Activated naive CD4-positive, alpha-beta T cell treated with anti-CD3 and anti-CD28 coated beads, Interleukin-2, amount 10 ng/mL, durations not matched to agents 7 days and 5 days (primary cell): ENCODE results near the gene METTL21A.
"Not testable (repeated sequence)": the region's sequence is repeated elsewhere in the genome, so short reads cannot be mapped to it uniquely, and the experiment has no call there.

Experiments used
- CTCF ChIA-PET: fragments of 350-600 bp; sonication (Branson Sonifier 250); formaldehyde crosslinking; loops from one replicate; lab custom pipeline; 2021; ENCODE audit warnings: antibody characterized with exemption; lab: Charles Lee
- DNase-seq: peaks from one replicate; pipeline ENCODE4 v3.0.0-alpha.2; 2020
- H3K27ac Mint-ChIP-seq: one replicate; pipeline ENCODE4 v1.8.0; 2021; ENCODE audit warnings: mild to moderate bottlenecking, moderate library complexity, mixed read lengths
- H3K27me3 Mint-ChIP-seq: one replicate; pipeline ENCODE4 v1.8.0; 2021; ENCODE audit warnings: mild to moderate bottlenecking, mixed read lengths
- H3K36me3 Mint-ChIP-seq: one replicate; pipeline ENCODE4 v1.8.0; 2021; ENCODE audit warnings: mixed read lengths
- H3K4me1 Mint-ChIP-seq: one replicate; pipeline ENCODE4 v1.8.0; 2021; ENCODE audit warnings: mixed read lengths
- H3K4me3 Mint-ChIP-seq: one replicate; pipeline ENCODE4 v1.8.0; 2021; ENCODE audit warnings: mild to moderate bottlenecking, moderate library complexity, mixed read lengths
- H3K9me3 Mint-ChIP-seq: one replicate; pipeline ENCODE4 v1.8.0; 2021; ENCODE audit warnings: mixed read lengths

Gene METTL21A

GRCh38 chr2:207625014-207625907 lies at the start of gene METTL21A:
METTL21A (minus strand) TSS chr2:207625394; CDS start chr2:207624375, 1,019 bp downstream.
- Mint-ChIP-seq H3K9me3 (no peaks in the 10 kb centered on the region), H3K4me3 (peak within 1 kb of the TSS; percentile 93), H3K27ac (peak within 1 kb of the TSS; percentile 98), H3K27me3 (no peaks in the 10 kb centered on the region), H3K36me3 (peaks cover 16% of the 10 kb centered on the region), H3K4me1 (peaks cover 57% of the 10 kb centered on the region)
- CTCF ChIA-PET: interaction anchor here (1.1 to 2.7 kb wide), 9 partner anchors 10 to 446 kb away, joined by 3 to 10 read pairs (median 4); partner anchors contain the start of genes CCNYL1, CREB1 and PLEKHM3
- DNase-seq: peak; percentile 95

- no peaks in the 10 kb centered on the region for H3K4me1 Mint-ChIP-seq
- DNase-seq: no peak
- CTCF ChIA-PET: no interaction called here
- H3K27ac Mint-ChIP-seq: no peak overlapping the region
- peaks cover 4% of the 10 kb centered on the region for H3K27me3 Mint-ChIP-seq
- no peaks in the 10 kb centered on the region for H3K9me3 Mint-ChIP-seq
- no peaks in the 10 kb centered on the region for H3K36me3 Mint-ChIP-seq
- no peak overlapping the region for H3K4me3 Mint-ChIP-seq
Observed at GRCh38 chr2:207674826-207675225, 49.6 kb upstream of the METTL21A start.

GRCh38 chr2:207674266-207674774 lies 49.1 kb upstream of the METTL21A start:
- H3K4me3 Mint-ChIP-seq: no peak overlapping the region
- H3K27me3 Mint-ChIP-seq: peaks cover 4% of the 10 kb centered on the region
- no peaks in the 10 kb centered on the region for H3K36me3 Mint-ChIP-seq
- DNase-seq: no peak
- no peaks in the 10 kb centered on the region for H3K4me1 Mint-ChIP-seq
- CTCF ChIA-PET: no interaction called here
- no peak overlapping the region for H3K27ac Mint-ChIP-seq
- H3K9me3 Mint-ChIP-seq: no peaks in the 10 kb centered on the region

GRCh38 chr2:207673431-207673830 lies 48.2 kb upstream of the METTL21A start:
- Mint-ChIP-seq H3K27ac (no peak overlapping the region), H3K9me3 (no peaks in the 10 kb centered on the region), H3K36me3 (no peaks in the 10 kb centered on the region), H3K4me1 (no peaks in the 10 kb centered on the region), H3K4me3 (no peak overlapping the region), H3K27me3 (peaks cover 4% of the 10 kb centered on the region)
- no peak for DNase-seq
- CTCF ChIA-PET: no interaction called here

- Mint-ChIP-seq H3K9me3 (no peaks in the 10 kb centered on the region), H3K36me3 (no peaks in the 10 kb centered on the region), H3K4me3 (no peak overlapping the region), H3K4me1 (no peaks in the 10 kb centered on the region), H3K27ac (no peak overlapping the region), H3K27me3 (peaks cover 4% of the 10 kb centered on the region)
- CTCF ChIA-PET: no interaction called here
- DNase-seq: no peak
Observed at GRCh38 chr2:207670887-207671286, 45.7 kb upstream of the METTL21A start.

GRCh38 chr2:207663870-207664545 lies 38.8 kb upstream of the METTL21A start:
- no peaks in the 10 kb centered on the region for H3K4me1 Mint-ChIP-seq
- no peaks in the 10 kb centered on the region for H3K36me3 Mint-ChIP-seq
- no peak for DNase-seq
- no peaks in the 10 kb centered on the region for H3K27me3 Mint-ChIP-seq
- no peak overlapping the region for H3K27ac Mint-ChIP-seq
- CTCF ChIA-PET: no interaction called here
- no peaks in the 10 kb centered on the region for H3K9me3 Mint-ChIP-seq
- no peak overlapping the region for H3K4me3 Mint-ChIP-seq

- Mint-ChIP-seq H3K27ac (no peak overlapping the region), H3K4me1 (no peaks in the 10 kb centered on the region), H3K4me3 (no peak overlapping the region), H3K27me3 (no peaks in the 10 kb centered on the region), H3K9me3 (no peaks in the 10 kb centered on the region), H3K36me3 (no peaks in the 10 kb centered on the region)
- DNase-seq: no peak
- CTCF ChIA-PET: no interaction called here
Observed at GRCh38 chr2:207662203-207662602, 37.0 kb upstream of the METTL21A start.

- Mint-ChIP-seq H3K27ac (no peak overlapping the region), H3K4me3 (no peak overlapping the region), H3K36me3 (no peaks in the 10 kb centered on the region), H3K4me1 (no peaks in the 10 kb centered on the region), H3K27me3 (no peaks in the 10 kb centered on the region), H3K9me3 (no peaks in the 10 kb centered on the region)
- no peak for DNase-seq
- CTCF ChIA-PET: no interaction called here
Observed at GRCh38 chr2:207660994-207661393, 35.8 kb upstream of the METTL21A start.

- Mint-ChIP-seq H3K9me3 (no peaks in the 10 kb centered on the region), H3K36me3 (no peaks in the 10 kb centered on the region), H3K4me3 (no peak overlapping the region), H3K27me3 (no peaks in the 10 kb centered on the region), H3K27ac (no peak overlapping the region), H3K4me1 (no peaks in the 10 kb centered on the region)
- CTCF ChIA-PET: no interaction called here
- no peak for DNase-seq
Observed at GRCh38 chr2:207658156-207658555, 33.0 kb upstream of the METTL21A start.

- H3K27me3 Mint-ChIP-seq: no peaks in the 10 kb centered on the region
- no peaks in the 10 kb centered on the region for H3K36me3 Mint-ChIP-seq
- DNase-seq: no peak
- no peaks in the 10 kb centered on the region for H3K4me1 Mint-ChIP-seq
- no peaks in the 10 kb centered on the region for H3K9me3 Mint-ChIP-seq
- H3K4me3 Mint-ChIP-seq: no peak overlapping the region
- H3K27ac Mint-ChIP-seq: no peak overlapping the region
- CTCF ChIA-PET: no interaction called here
Observed at GRCh38 chr2:207655000-207655399, 29.8 kb upstream of the METTL21A start.

- DNase-seq, H3K36me3 Mint-ChIP-seq, H3K4me1 Mint-ChIP-seq, H3K4me3 Mint-ChIP-seq, H3K27ac Mint-ChIP-seq, H3K27me3 Mint-ChIP-seq, H3K9me3 Mint-ChIP-seq, CTCF ChIA-PET: not testable (repeated sequence)
Observed at GRCh38 chr2:207646582-207646981, 21.4 kb upstream of the METTL21A start.

- Mint-ChIP-seq H3K27ac (no peak overlapping the region), H3K4me1 (no peaks in the 10 kb centered on the region), H3K4me3 (no peak overlapping the region), H3K27me3 (peaks cover 5% of the 10 kb centered on the region), H3K36me3 (no peaks in the 10 kb centered on the region), H3K9me3 (peaks cover 11% of the 10 kb centered on the region)
- DNase-seq: no peak
- CTCF ChIA-PET: no interaction called here
Observed at GRCh38 chr2:207643892-207644291, 18.7 kb upstream of the METTL21A start.

GRCh38 chr2:207640661-207641060 lies 15.5 kb upstream of the METTL21A start:
- no peak overlapping the region for H3K27ac Mint-ChIP-seq
- CTCF ChIA-PET: no interaction called here
- no peak overlapping the region for H3K4me3 Mint-ChIP-seq
- H3K36me3 Mint-ChIP-seq: no peaks in the 10 kb centered on the region
- H3K27me3 Mint-ChIP-seq: peaks cover 8% of the 10 kb centered on the region
- no peaks in the 10 kb centered on the region for H3K4me1 Mint-ChIP-seq
- H3K9me3 Mint-ChIP-seq: peaks cover 11% of the 10 kb centered on the region
- no peak for DNase-seq

GRCh38 chr2:207640160-207640559 lies 15.0 kb upstream of the METTL21A start:
- no peak for DNase-seq
- no peaks in the 10 kb centered on the region for H3K36me3 Mint-ChIP-seq

More at GRCh38 chr2:207640160-207640559, 15.0 kb upstream of the METTL21A start:
- no peaks in the 10 kb centered on the region for H3K4me1 Mint-ChIP-seq
- no peak overlapping the region for H3K4me3 Mint-ChIP-seq
- no peak overlapping the region for H3K27ac Mint-ChIP-seq
- peaks cover 11% of the 10 kb centered on the region for H3K9me3 Mint-ChIP-seq
- CTCF ChIA-PET: interaction anchor here (1.8 kb wide), 1 partner anchor 13 kb away, joined by 5 read pairs; no protein-coding TSS in a partner anchor
- H3K27me3 Mint-ChIP-seq: peaks cover 8% of the 10 kb centered on the region
